ENCODE results near the gene RARB.

RARB gene

GRCh38 chr3:25427942-25428788 lies at the start of gene RARB:
Gene RARB, plus strand, starts transcription at chr3:25428263. Its CDS starts 469 bp downstream, at chr3:25428732.
- Histone ChIP-seq H4K20me1 (ENCODE audit: insufficient read depth, low read length) (no peaks in the 10 kb centered on the region), H3K27me3 (ENCODE audit: insufficient read depth, low read length) (no peaks in the 10 kb centered on the region; the same call in 1 of the 2 replicates), H3K27ac (ENCODE audit: low read depth, low read length, poor library complexity, severe bottlenecking) (no peak within 1 kb of the TSS), H3K9me2 (ENCODE audit: low read depth, low read length) (no peaks in the 10 kb centered on the region), H3K36me3 (ENCODE audit: insufficient read depth, low read length) (no peaks in the 10 kb centered on the region), H2AFZ (ENCODE audit: low read length) (no peak within 1 kb of the TSS), H3K4me1 (ENCODE audit: insufficient read depth, low read length, severe bottlenecking) (no peaks in the 10 kb centered on the region), H3K9ac (ENCODE audit: low read length) (no peak within 1 kb of the TSS), H3K9me3 (ENCODE audit: low read length) (no peaks in the 10 kb centered on the region), H3F3A (ENCODE audit: insufficient read depth, low read length) (no peaks in the 10 kb centered on the region), H3K4me2 (ENCODE audit: low read length) (no peak within 1 kb of the TSS), H3K4me3 (ENCODE audit: low read depth, low read length, poor library complexity, severe bottlenecking) (no peak within 1 kb of the TSS), H3K79me2 (ENCODE audit: insufficient read depth, low read length) (no peaks in the 10 kb centered on the region)
- TF ChIP-seq EZH2 (IDR thresholded peaks at IDR 0.05; ENCODE audit: borderline replicate concordance, low read length), result no peak
- TF ChIP-seq CTCF (IDR thresholded peaks at IDR 0.05; ENCODE audit: low read length), result no peak

- no peaks in the 10 kb centered on the region for H3K36me3 ChIP-seq (ENCODE audit: insufficient read depth, low read length)
- H3K9me2 ChIP-seq (ENCODE audit: low read depth, low read length), result no peaks in the 10 kb centered on the region
- H3K27ac ChIP-seq (ENCODE audit: low read depth, low read length, poor library complexity, severe bottlenecking), result no peak overlapping the region
- no peak for TF ChIP-seq EZH2 (IDR thresholded peaks at IDR 0.05; ENCODE audit: borderline replicate concordance, low read length)
- TF ChIP-seq CTCF (IDR thresholded peaks at IDR 0.05; ENCODE audit: low read length), result no peak
- H3K4me2 ChIP-seq (ENCODE audit: low read length), result no peak overlapping the region
- no peaks in the 10 kb centered on the region for H3K9me3 ChIP-seq (ENCODE audit: low read length)
- no peaks in the 10 kb centered on the region for H3K27me3 ChIP-seq (ENCODE audit: insufficient read depth, low read length)
- H2AFZ ChIP-seq (ENCODE audit: low read length), result no peak overlapping the region
- H3K4me3 ChIP-seq (ENCODE audit: low read depth, low read length, poor library complexity, severe bottlenecking), result no peak overlapping the region
- H3K4me1 ChIP-seq (ENCODE audit: insufficient read depth, low read length, severe bottlenecking), result no peaks in the 10 kb centered on the region
- H4K20me1 ChIP-seq (ENCODE audit: insufficient read depth, low read length), result no peaks in the 10 kb centered on the region
- no peaks in the 10 kb centered on the region for H3K79me2 ChIP-seq (ENCODE audit: insufficient read depth, low read length)
- H3K9ac ChIP-seq (ENCODE audit: low read length), result no peak overlapping the region
- H3F3A ChIP-seq (ENCODE audit: insufficient read depth, low read length), result no peaks in the 10 kb centered on the region
These were observed 49.2 kb upstream of the RARB start for GRCh38 chr3:25378786-25379311.

- H3K4me2 ChIP-seq (ENCODE audit: low read length), result no peak overlapping the region
- no peak overlapping the region for H3K9ac ChIP-seq (ENCODE audit: low read length)
- no peaks in the 10 kb centered on the region for H3K4me1 ChIP-seq (ENCODE audit: insufficient read depth, low read length, severe bottlenecking)
- no peaks in the 10 kb centered on the region for H4K20me1 ChIP-seq (ENCODE audit: insufficient read depth, low read length)
- H3K9me2 ChIP-seq (ENCODE audit: low read depth, low read length), result no peaks in the 10 kb centered on the region
- H2AFZ ChIP-seq (ENCODE audit: low read length), result no peak overlapping the region
- TF ChIP-seq EZH2 (IDR thresholded peaks at IDR 0.05; ENCODE audit: borderline replicate concordance, low read length), result no peak
- TF ChIP-seq CTCF (IDR thresholded peaks at IDR 0.05; ENCODE audit: low read length), result no peak
- H3K36me3 ChIP-seq (ENCODE audit: insufficient read depth, low read length), result no peaks in the 10 kb centered on the region
- no peak overlapping the region for H3K4me3 ChIP-seq (ENCODE audit: low read depth, low read length, poor library complexity, severe bottlenecking)
- H3K27ac ChIP-seq (ENCODE audit: low read depth, low read length, poor library complexity, severe bottlenecking), result no peak overlapping the region
- no peaks in the 10 kb centered on the region for H3K9me3 ChIP-seq (ENCODE audit: low read length)
- no peaks in the 10 kb centered on the region for H3K27me3 ChIP-seq (ENCODE audit: insufficient read depth, low read length)
- no peaks in the 10 kb centered on the region for H3K79me2 ChIP-seq (ENCODE audit: insufficient read depth, low read length)
- H3F3A ChIP-seq (ENCODE audit: insufficient read depth, low read length), result no peaks in the 10 kb centered on the region
These were observed 47.8 kb upstream of the RARB start for GRCh38 chr3:25380222-25380739.
